IMR-90 (cell line): ENCODE measurements around the gene RAD51B. TPM values are rescaled to one million over a fixed set of nuclear protein-coding genes. Genes with fewer than 3 reads are reported as not detected.

Experiments used
- ATAC-seq: fragments of 200-7000 bp; cut with Tn5 transposase; 2 replicates; pipeline ENCODE4 v1.9.1; 2020; ENCODE audit warnings: low read depth, mild to moderate bottlenecking, moderate library complexity
- BruUV-seq: library from RNA; stranded (reverse); fragments of 400-500 nt; replicated peaks from 2 replicates; lab custom pipeline; 2021; lab: Mats Ljungman, UMichigan
- CTCF ChIA-PET: fragments of 300-600 bp; formaldehyde crosslinking; extraction: SDS; loops from one replicate; lab custom pipeline; 2021; ENCODE audit warnings: antibody characterized with exemption; lab: Yijun Ruan, JAX
- POLR2A ChIA-PET: fragments of 300-600 bp; sonication (Branson Sonifier 250); formaldehyde crosslinking; loops from one replicate; lab custom pipeline; 2022; ENCODE audit warnings: antibody characterized with exemption; ENCODE audit not compliant: unreplicated experiment; lab: Charles Lee
- DNase-seq: peaks from one replicate; pipeline ENCODE4 v3.0.0; 2013
- H2AFZ ChIP-seq: replicated peaks from 2 replicates; pipeline ENCODE3; 2013; ENCODE audit warnings: low read length, mild to moderate bottlenecking; ENCODE audit not compliant: poor library complexity
- H2AK5ac ChIP-seq: 2 replicates; pipeline ENCODE4 v1.6.1; 2013; ENCODE audit warnings: low read depth, low read length, inconsistent platforms
- H2AK9ac ChIP-seq: replicated peaks from 2 replicates; pipeline ENCODE3; 2013; ENCODE audit warnings: mild to moderate bottlenecking, low read depth, low read length, moderate library complexity; ENCODE audit not compliant: poor library complexity
- H2BK120ac ChIP-seq: 2 replicates; pipeline ENCODE4 v1.6.1; 2013; ENCODE audit warnings: low read depth, low read length, inconsistent platforms
- H2BK15ac ChIP-seq: 3 replicates; pipeline ENCODE4 v1.6.1; 2013; ENCODE audit warnings: low read depth, low read length, inconsistent platforms
- H2BK20ac ChIP-seq: 2 replicates; pipeline ENCODE4 v1.6.1; 2013; ENCODE audit warnings: low read depth, mild to moderate bottlenecking, inconsistent platforms, low read length, moderate library complexity
- H2BK5ac ChIP-seq: 2 replicates; pipeline ENCODE4 v1.6.1; 2013; ENCODE audit warnings: mild to moderate bottlenecking, low read depth, low read length, inconsistent platforms; ENCODE audit not compliant: poor library complexity, severe bottlenecking
- H3K14ac ChIP-seq: replicated peaks from 2 replicates; pipeline ENCODE4 v1.6.1; 2013; ENCODE audit warnings: low read depth, low read length, inconsistent platforms
- H3K18ac ChIP-seq: 2 replicates; pipeline ENCODE4 v1.6.1; 2013; ENCODE audit warnings: low read depth, low read length, control low read depth
- H3K23ac ChIP-seq: 2 replicates; pipeline ENCODE4 v1.6.1; 2013; ENCODE audit warnings: low read depth, low read length, inconsistent platforms
- H3K27ac ChIP-seq: 2 replicates; pipeline ENCODE4 v1.5.1; 2013; ENCODE audit warnings: mild to moderate bottlenecking, control low read depth, low read length; ENCODE audit not compliant: insufficient read depth
- H3K27me3 ChIP-seq: 2 replicates; pipeline ENCODE4 v1.6.1; 2013; ENCODE audit warnings: low read length; ENCODE audit not compliant: control insufficient read depth, insufficient read depth
- H3K36me3 ChIP-seq: 2 replicates; pipeline ENCODE4 v1.6.1; 2013; ENCODE audit warnings: low read length, mixed read lengths; ENCODE audit not compliant: control insufficient read depth, insufficient read depth
- H3K4ac ChIP-seq: 2 replicates; pipeline ENCODE4 v1.6.1; 2013; ENCODE audit warnings: low read depth, low read length, inconsistent platforms
- H3K4me1 ChIP-seq: 2 replicates; pipeline ENCODE4 v1.6.1; 2013; ENCODE audit warnings: low read length, mixed read lengths; ENCODE audit not compliant: control insufficient read depth, insufficient read depth
- H3K4me2 ChIP-seq: 2 replicates; pipeline ENCODE4 v1.6.1; 2013; ENCODE audit warnings: low read depth, mild to moderate bottlenecking, control low read depth, low read length, moderate library complexity
- H3K4me3 ChIP-seq: 2 replicates; pipeline ENCODE4 v1.5.1; 2013; ENCODE audit warnings: low read depth, mild to moderate bottlenecking, control low read depth, low read length, moderate library complexity; ENCODE audit not compliant: insufficient read depth
- H3K56ac ChIP-seq: 2 replicates; pipeline ENCODE4 v1.6.1; 2013; ENCODE audit warnings: low read length, inconsistent platforms; ENCODE audit not compliant: insufficient read depth; ENCODE audit errors: extremely low read depth
- H3K79me1 ChIP-seq, 2 experiments: 2 replicates each; pipeline ENCODE4 v1.6.1; 2013; ENCODE audit warnings: low read length in 2 of 2, inconsistent platforms in 1 of 2, low read depth in 1 of 2
- H3K9ac ChIP-seq: 2 replicates; pipeline ENCODE4 v1.6.1; 2013; ENCODE audit warnings: low read depth, low read length, control low read depth
- H3K9me1 ChIP-seq: 2 replicates; pipeline ENCODE4 v1.6.1; 2013; ENCODE audit warnings: low read length, inconsistent platforms; ENCODE audit not compliant: insufficient read depth
- H3K9me3 ChIP-seq: 2 replicates; pipeline ENCODE4 v1.6.1; 2013; ENCODE audit warnings: low read length; ENCODE audit not compliant: control insufficient read depth, insufficient read depth
- H4K20me1 ChIP-seq: 2 replicates; pipeline ENCODE4 v1.6.1; 2013; ENCODE audit warnings: low read length, inconsistent platforms; ENCODE audit not compliant: insufficient read depth
- H4K5ac ChIP-seq: 2 replicates; pipeline ENCODE4 v1.6.1; 2013; ENCODE audit warnings: mild to moderate bottlenecking, low read depth, low read length, control low read depth
- H4K8ac ChIP-seq, 2 experiments: 2 replicates each; pipeline ENCODE4 v1.6.1; 2013; ENCODE audit warnings: low read depth in 2 of 2, low read length in 2 of 2, control low read depth in 1 of 2, inconsistent platforms in 1 of 2
- H4K91ac ChIP-seq: 2 replicates; pipeline ENCODE4 v1.6.1; 2013; ENCODE audit warnings: low read depth, low read length, inconsistent platforms; ENCODE audit not compliant: insufficient read depth
- BHLHE40 ChIP-seq: fragments of 150-350 bp; IDR thresholded peaks from 2 replicates; pipeline ENCODE4 v1.6.1; 2016; ENCODE audit warnings: mild to moderate bottlenecking, low read depth, low read length
- CEBPB ChIP-seq: IDR thresholded peaks from 2 replicates; pipeline ENCODE4 v1.6.1; 2012; ENCODE audit warnings: low read depth, low read length, improper control_type of control experiment
- CHD1 ChIP-seq: IDR thresholded peaks from 2 replicates; pipeline ENCODE4 v1.6.1; 2012; ENCODE audit warnings: low read depth, low read length, improper control_type of control experiment
- CTCF ChIP-seq: conservative IDR thresholded peaks from 2 replicates; pipeline ENCODE4 v1.5.1; 2012; ENCODE audit warnings: mild to moderate bottlenecking, low read depth, low read length, improper control_type of control experiment
- ELK1 ChIP-seq: fragments of 150-350 bp; IDR thresholded peaks from 2 replicates; pipeline ENCODE4 v1.6.1; 2016; ENCODE audit warnings: low read depth, mild to moderate bottlenecking, low read length, moderate library complexity, borderline replicate concordance
- FOS ChIP-seq: fragments of 150-350 bp; IDR thresholded peaks from 2 replicates; pipeline ENCODE4 v1.6.1; 2016; ENCODE audit warnings: low read depth, low read length
- MAFK ChIP-seq: IDR thresholded peaks from 2 replicates; pipeline ENCODE4 v1.6.1; 2012; ENCODE audit warnings: low read depth, low read length, improper control_type of control experiment
- MAZ ChIP-seq: IDR thresholded peaks from 2 replicates; pipeline ENCODE4 v1.6.1; 2012; ENCODE audit warnings: low read depth, mild to moderate bottlenecking, low read length, improper control_type of control experiment, moderate library complexity, borderline replicate concordance
- MXI1 ChIP-seq: IDR thresholded peaks from 2 replicates; pipeline ENCODE4 v1.6.1; 2012; ENCODE audit warnings: low read depth, mild to moderate bottlenecking, low read length, moderate library complexity, borderline replicate concordance
- NFE2L2 ChIP-seq: fragments of 150-350 bp; IDR thresholded peaks from 2 replicates; pipeline ENCODE4 v1.6.1; 2016; ENCODE audit warnings: low read depth, mild to moderate bottlenecking, low read length
- POLR2A ChIP-seq: IDR thresholded peaks from 2 replicates; pipeline ENCODE4 v1.6.1; 2012; ENCODE audit warnings: mild to moderate bottlenecking, low read depth, low read length
- RAD21 ChIP-seq: IDR thresholded peaks from 2 replicates; pipeline ENCODE4 v1.6.1; 2012; ENCODE audit warnings: low read length, improper control_type of control experiment
- RCOR1 ChIP-seq: IDR thresholded peaks from 2 replicates; pipeline ENCODE4 v1.6.1; 2012; ENCODE audit warnings: mild to moderate bottlenecking, low read length, improper control_type of control experiment; ENCODE audit not compliant: insufficient replicate concordance
- RFX5 ChIP-seq: IDR thresholded peaks from 2 replicates; pipeline ENCODE4 v1.8.0; 2012; ENCODE audit warnings: low read depth, mild to moderate bottlenecking, low read length, moderate library complexity
- SMC3 ChIP-seq: fragments of 150-350 bp; IDR thresholded peaks from 2 replicates; pipeline ENCODE4 v1.6.1; 2016; ENCODE audit warnings: low read depth, mild to moderate bottlenecking, antibody characterized with exemption, low read length, moderate library complexity
- USF2 ChIP-seq: fragments of 150-350 bp; IDR thresholded peaks from 2 replicates; pipeline ENCODE4 v1.6.1; 2017; ENCODE audit warnings: mild to moderate bottlenecking, antibody characterized with exemption, low read length, low read depth
- WGBS, 2 experiments: methylation state at CpG; one replicate each; pipeline versions ENCODE4 v1.1.5 to v1.1.7; 2013; ENCODE audit warnings: missing lambda C conversion rate in 2 of 2; ENCODE audit not compliant: insufficient read length in 1 of 2; ENCODE audit errors: extremely low coverage in 2 of 2; 5-methylcytosine and 5-hydroxymethylcytosine counted together
- dilution Hi-C: fragments of 300-500 bp; cut with HindIII; formaldehyde crosslinking; loops from one replicate; pipeline ENCODE4 v1.14.3; 2018; ENCODE audit warnings: low sequenced_read_pairs; ENCODE audit not compliant: unreplicated experiment
- in situ Hi-C: fragments of 300-500 bp; cut with MboI; formaldehyde crosslinking; loops from 3 replicates; pipeline ENCODE4 v1.14.3; 2019; ENCODE audit warnings: low sequenced_read_pairs, inconsistent platforms, mixed read lengths
- intact Hi-C: fragments of 100-400 bp; cut with micrococcal nuclease; formaldehyde crosslinking; loops from 2 replicates; pipeline ENCODE4 v1.10.0; 2022
- polyA plus RNA-seq, 3 experiments: library from polyadenylated mRNA; depleted of rRNA; stranded (reverse); fragments of >200 nt; gene quantifications; 2 replicates each; pipeline ENCODE4 v1.2.3, GENCODE V29; 2012; ENCODE audit warnings: low replicate concordance in 1 of 3
- total RNA-seq: library from RNA; depleted of rRNA; stranded (reverse); fragments of >200 nt; gene quantifications from 2 replicates; pipeline ENCODE4 v1.2.3, GENCODE V29; 2012

Gene RAD51B
- total and polyA plus RNA-seq, 2 of the 4 experiments (the other 2 are of a cell fraction) = 5.1 to 18.8 TPM

GRCh38 chr14:68274725-68275124 is 455.1 kb downstream of the RAD51B start:
- H3K4me3 ChIP-seq = no peak overlapping the region
- no peaks in the 10 kb centered on the region; a peak in 1 of 4 replicates for H3K79me1 ChIP-seq
- H3K9ac ChIP-seq = no peak overlapping the region
- H2BK15ac ChIP-seq = no peak overlapping the region
- H3K36me3 ChIP-seq = no peaks in the 10 kb centered on the region
- no peak overlapping the region for H3K56ac ChIP-seq
- no peak overlapping the region for H2BK20ac ChIP-seq
- H2AK5ac ChIP-seq = no peak overlapping the region
- H2AK9ac ChIP-seq = no peak overlapping the region
- BruUV-seq = no TSS peak
- no peak overlapping the region for H3K27ac ChIP-seq
- no peak for ATAC-seq
- H3K4ac ChIP-seq = no peak overlapping the region
- no peak overlapping the region for H3K18ac ChIP-seq
- no peak overlapping the region for H3K4me2 ChIP-seq
- no CpG with 5 or more reads among the region's 2 CpGs for WGBS, 2 experiments
- H2BK120ac ChIP-seq = no peak overlapping the region
- ChIA-PET POLR2A (no interaction called here), CTCF (no interaction called here)
- H4K5ac ChIP-seq = no peak overlapping the region
- TF ChIP-seq CEBPB (no peak), NFE2L2 (no peak), CHD1 (no peak), MXI1 (no peak), POLR2A (no peak), CTCF (no peak), FOS (no peak), BHLHE40 (no peak), ELK1 (no peak), MAZ (no peak), RCOR1 (no peak), USF2 (no peak), RFX5 (no peak), SMC3 (no peak), RAD21 (no peak), MAFK (no peak)
- no peak overlapping the region for H3K23ac ChIP-seq
- H3K4me1 ChIP-seq = peaks cover 3% of the 10 kb centered on the region
- DNase-seq = no peak
- no peak overlapping the region for H4K8ac ChIP-seq
- in situ Hi-C loops = no loop called here
- dilution Hi-C loops = no loop called here
- no peak overlapping the region for H4K91ac ChIP-seq
- no peaks in the 10 kb centered on the region for H3K27me3 ChIP-seq
- H3K14ac ChIP-seq = no peak overlapping the region
- H3K9me1 ChIP-seq = peaks cover 5% of the 10 kb centered on the region; the same call in 1 of the 2 replicates
- H2AFZ ChIP-seq = no peak overlapping the region
- no peaks in the 10 kb centered on the region for H4K20me1 ChIP-seq
- H3K9me3 ChIP-seq = no peaks in the 10 kb centered on the region
- H2BK5ac ChIP-seq = no peak overlapping the region
- intact Hi-C loops = no loop called here
